A549 (cell line): ENCODE measurements around the gene ATP8B2. TPM values are rescaled to one million over a fixed set of nuclear protein-coding genes. Genes with fewer than 3 reads are reported as not detected.

Experiments
- ATAC-seq, 2 experiments: fragments of 200-7000 bp in 1 of 2; fragments of >200 bp in 1 of 2; cut with Nextera tagmentation in 1 of 2; cut with Tn5 transposase in 1 of 2; 3 replicates each; pipeline versions ENCODE4 v1.8.0 to v1.9.1; 2018 to 2020; ENCODE audit warnings: mild to moderate bottlenecking in 1 of 2, moderate library complexity in 1 of 2
- CTCF ChIA-PET: fragments of 300-600 bp; sonication (Branson Sonifier 250); formaldehyde crosslinking; extraction: SDS; loops from one replicate; lab custom pipeline; 2021; ENCODE audit warnings: antibody characterized with exemption, inconsistent platforms; lab: Yijun Ruan, JAX
- POLR2A ChIA-PET: fragments of 350-600 bp; formaldehyde crosslinking; extraction: SDS; loops from one replicate; lab custom pipeline; 2021; ENCODE audit warnings: antibody characterized with exemption, inconsistent platforms; lab: Yijun Ruan, JAX
- DNase-seq, 2 experiments: peaks; one replicate each; pipeline versions ENCODE4 v3.0.0 to v3.0.0-alpha.2; 2011 to 2016; ENCODE audit warnings: low read depth in 1 of 2, low spot score in 1 of 2
- FAIRE-seq: peaks from 2 replicates; lab custom pipeline; 2011; peaks lifted over from hg19 to GRCh38; lab: Jason Lieb, UNC
- H3K27ac ChIP-seq, 2 experiments: fragments of >200 bp; sonication (Bioruptor Twin); formaldehyde crosslinking; 3 replicates each; pipeline ENCODE4 v1.5.1; 2016 to 2017
- H3K4me1 ChIP-seq: fragments of >200 bp; sonication (Bioruptor Twin); formaldehyde crosslinking; 3 replicates; pipeline ENCODE4 v1.6.1; 2016
- H3K4me2 ChIP-seq: fragments of >200 bp; sonication (Bioruptor Twin); formaldehyde crosslinking; 3 replicates; pipeline ENCODE4 v1.6.1; 2016
- H3K4me3 ChIP-seq: fragments of >200 bp; sonication (Bioruptor Twin); formaldehyde crosslinking; 3 replicates; pipeline ENCODE4 v1.5.1; 2016
- H3K9me3 ChIP-seq: fragments of >200 bp; sonication (Bioruptor Twin); formaldehyde crosslinking; 3 replicates; pipeline ENCODE4 v1.6.1; 2016
- CBX2 ChIP-seq: fragments of 200-600 bp; sonication (generic); IDR thresholded peaks from 2 replicates; pipeline ENCODE4 v1.6.1; 2016; ENCODE audit warnings: low read depth, mild to moderate bottlenecking, borderline replicate concordance
- CHD4 ChIP-seq: fragments of 200-600 bp; sonication (generic); IDR thresholded peaks from 2 replicates; pipeline ENCODE4 v1.6.1; 2016; ENCODE audit warnings: antibody characterized with exemption, mild to moderate bottlenecking, borderline replicate concordance
- EHF ChIP-seq: fragments of 250-450 bp; sonication (Bioruptor Pico); IDR thresholded peaks from 2 replicates; pipeline ENCODE4 v1.5.0; 2020; ENCODE audit warnings: mild to moderate bottlenecking
- EP300 ChIP-seq, 2 experiments: fragments of >200 bp; sonication (Bioruptor Twin); formaldehyde crosslinking; IDR thresholded peaks; 2 replicates in 1 of 2; 3 replicates in 1 of 2; pipeline ENCODE4 v1.6.1; 2016 to 2017
- HOXB13 ChIP-seq: fragments of 250-450 bp; sonication (Bioruptor Pico); IDR thresholded peaks from 2 replicates; pipeline ENCODE4 v1.5.0; 2020; ENCODE audit warnings: low read depth, mild to moderate bottlenecking, moderate library complexity
- HOXB5 ChIP-seq: fragments of 250-450 bp; sonication (Bioruptor Pico); IDR thresholded peaks from 2 replicates; pipeline ENCODE4 v1.5.0; 2020; ENCODE audit warnings: mild to moderate bottlenecking, moderate library complexity
- KDM1A ChIP-seq: fragments of 200-600 bp; sonication (generic); IDR thresholded peaks from 2 replicates; pipeline ENCODE4 v1.6.1; 2016; ENCODE audit warnings: low read depth, mild to moderate bottlenecking
- KDM5A ChIP-seq: fragments of 200-600 bp; sonication (generic); IDR thresholded peaks from 2 replicates; pipeline ENCODE4 v1.6.1; 2016; ENCODE audit warnings: antibody characterized with exemption, mild to moderate bottlenecking
- MAFK ChIP-seq: fragments of 450-650 bp; IDR thresholded peaks from 2 replicates; pipeline ENCODE4 v1.6.1; 2014; ENCODE audit not compliant: partially characterized antibody
- PHF8 ChIP-seq: fragments of 200-600 bp; sonication (generic); IDR thresholded peaks from 2 replicates; pipeline ENCODE4 v1.6.1; 2016; ENCODE audit warnings: low read depth, mild to moderate bottlenecking, antibody characterized with exemption, moderate library complexity, borderline replicate concordance
- POLR2AphosphoS2 ChIP-seq: conservative IDR thresholded peaks from 2 replicates; pipeline ENCODE4 v1.6.1; 2012; ENCODE audit warnings: low read length, improper control_type of control experiment, inconsistent platforms
- RAD21 ChIP-seq, 2 experiments: fragments of >200 bp in 1 of 2; sonication (Bioruptor Twin) in 1 of 2; formaldehyde crosslinking in 1 of 2; IDR thresholded peaks in 1 of 2; conservative IDR thresholded peaks in 1 of 2; 2 replicates in 1 of 2; 3 replicates in 1 of 2; pipeline ENCODE4 v1.6.1; 2012 to 2018; ENCODE audit warnings: inconsistent platforms in 1 of 2
- RARB ChIP-seq: fragments of 250-450 bp; sonication (Bioruptor Pico); IDR thresholded peaks from 2 replicates; pipeline ENCODE4 v1.8.0; 2021; ENCODE audit warnings: mild to moderate bottlenecking, moderate library complexity
- RNF2 ChIP-seq: fragments of 200-600 bp; sonication (generic); IDR thresholded peaks from 2 replicates; pipeline ENCODE4 v1.6.1; 2016; ENCODE audit warnings: low read depth, mild to moderate bottlenecking, antibody characterized with exemption, moderate library complexity, borderline replicate concordance
- SMC3 ChIP-seq: fragments of >200 bp; sonication (Bioruptor Twin); formaldehyde crosslinking; IDR thresholded peaks from 3 replicates; pipeline ENCODE4 v1.6.1; 2018; ENCODE audit warnings: inconsistent platforms
- SREBF2 ChIP-seq: fragments of 450-650 bp; IDR thresholded peaks from 2 replicates; pipeline ENCODE4 v1.6.1; 2014; ENCODE audit warnings: mild to moderate bottlenecking, moderate library complexity
- TP53 ChIP-seq: fragments of 250-450 bp; sonication (Bioruptor Pico); IDR thresholded peaks from 2 replicates; pipeline ENCODE4 v1.5.0; 2021; ENCODE audit warnings: mild to moderate bottlenecking, moderate library complexity
- ZFP36 ChIP-seq: fragments of 450-650 bp; IDR thresholded peaks from 2 replicates; pipeline ENCODE4 v1.6.1; 2014; ENCODE audit warnings: borderline replicate concordance; ENCODE audit not compliant: partially characterized antibody
- ZNF302 ChIP-seq: fragments of 250-450 bp; sonication (Bioruptor Pico); IDR thresholded peaks from 2 replicates; pipeline ENCODE4 v1.9.0; 2021; ENCODE audit warnings: inconsistent platforms, mild to moderate bottlenecking, moderate library complexity
- WGBS: methylation state at CpG from one replicate; pipeline ENCODE4 v1.1.6; 2017; ENCODE audit errors: missing lambda C conversion rate; 5-methylcytosine and 5-hydroxymethylcytosine counted together
- polyA plus RNA-seq, 4 experiments: library from polyadenylated mRNA; depleted of rRNA in 3 of 4; stranded (reverse); fragments of >200 nt; fragmentation: RNase III in 1 of 4; extraction: RNeasy Plus Mini Kit Qiagen cat#74134 plus additional on column Dnase treatment in 1 of 4; gene quantifications; 2 replicates in 3 of 4; 3 replicates in 1 of 4; pipeline ENCODE4 v1.2.3, GENCODE V29; 2011 to 2017
- TF ChIP-seq, protein P1 (sequence below): fragments of 150-350 bp; IDR thresholded peaks from 2 replicates; pipeline ENCODE4 v1.6.1; 2014; ENCODE audit warnings: low read depth, mild to moderate bottlenecking, low read length
- TF ChIP-seq, protein P2 (sequence below): IDR thresholded peaks from 2 replicates; pipeline ENCODE4 v1.6.1; 2012
- TF ChIP-seq, protein P3 (sequence below): IDR thresholded peaks from 2 replicates; pipeline ENCODE4 v1.6.1; 2012
- TF ChIP-seq, protein P4 (sequence below): fragments of 250-450 bp; sonication (Bioruptor Pico); IDR thresholded peaks from 2 replicates; pipeline ENCODE4 v1.5.0; 2020; ENCODE audit warnings: low read depth, mild to moderate bottlenecking, moderate library complexity
- TF ChIP-seq, protein P5 (sequence below): fragments of >200 bp; sonication (Bioruptor Twin); formaldehyde crosslinking; IDR thresholded peaks from 3 replicates; pipeline ENCODE4 v1.6.1; 2016
- TF ChIP-seq, protein P6 (sequence below): fragments of 250-450 bp; sonication (Bioruptor Pico); IDR thresholded peaks from 2 replicates; pipeline ENCODE4 v1.5.0; 2021; ENCODE audit warnings: mild to moderate bottlenecking, moderate library complexity, borderline replicate concordance

Gene ATP8B2
- polyA plus RNA-seq, 2 of the 4 experiments (the other 2 are of a cell fraction) = 12.7 to 17.5 TPM

DNA sequence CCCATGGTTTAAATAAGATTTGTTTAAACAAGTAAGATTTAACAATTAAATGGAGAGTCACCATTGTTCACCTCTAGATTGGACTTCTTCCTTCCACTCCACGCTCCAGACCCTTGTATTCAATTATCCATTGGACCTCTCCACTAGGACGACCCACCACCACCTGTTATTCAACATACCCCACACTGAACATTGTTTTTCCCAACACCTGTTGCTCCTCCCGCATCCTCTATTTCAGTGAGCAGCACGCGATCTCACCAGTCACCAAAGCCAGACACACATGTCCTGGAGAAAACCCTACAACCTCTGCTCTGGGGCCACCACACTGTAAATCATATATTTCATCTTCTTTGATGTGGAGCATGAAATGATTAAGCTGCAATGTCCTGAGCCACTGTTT is 28.6 kb downstream of the ATP8B2 start:
- Histone ChIP-seq H3K4me2 (no peak overlapping the region), H3K4me1 (peaks cover 5% of the 10 kb centered on the region; the same call in 1 of the 3 replicates), H3K9me3 (no peaks in the 10 kb centered on the region), H3K4me3 (no peak overlapping the region), H3K27ac (no peak overlapping the region)
- 81% methylated on average over 5 of the region's 5 CpGs for WGBS
- DNase-seq = no peak
- ATAC-seq = no peak
- no peak for FAIRE-seq
- POLR2A ChIA-PET = no interaction called here
- TF ChIP-seq MAFK (no peak), CBX2 (no peak), POLR2AphosphoS2 (no peak), CHD4 (no peak), RNF2 (no peak), ZNF302 (CRISPR knock-in tag) (no peak), SREBF2 (no peak), ZFP36 (no peak), HOXB13 (CRISPR knock-in tag) (no peak), TP53 (no peak), PHF8 (no peak), KDM5A (no peak), EHF (CRISPR knock-in tag) (no peak), SMC3 (no peak), KDM1A (no peak), RAD21 (conservative IDR thresholded peaks at IDR 0.05 in 1 of 2, IDR thresholded peaks at IDR 0.05 in 1 of 2) (no peak)
- TF ChIP-seq, protein P1, sequence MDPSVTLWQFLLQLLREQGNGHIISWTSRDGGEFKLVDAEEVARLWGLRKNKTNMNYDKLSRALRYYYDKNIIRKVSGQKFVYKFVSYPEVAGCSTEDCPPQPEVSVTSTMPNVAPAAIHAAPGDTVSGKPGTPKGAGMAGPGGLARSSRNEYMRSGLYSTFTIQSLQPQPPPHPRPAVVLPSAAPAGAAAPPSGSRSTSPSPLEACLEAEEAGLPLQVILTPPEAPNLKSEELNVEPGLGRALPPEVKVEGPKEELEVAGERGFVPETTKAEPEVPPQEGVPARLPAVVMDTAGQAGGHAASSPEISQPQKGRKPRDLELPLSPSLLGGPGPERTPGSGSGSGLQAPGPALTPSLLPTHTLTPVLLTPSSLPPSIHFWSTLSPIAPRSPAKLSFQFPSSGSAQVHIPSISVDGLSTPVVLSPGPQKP = no peak
- TF ChIP-seq, protein P2, sequence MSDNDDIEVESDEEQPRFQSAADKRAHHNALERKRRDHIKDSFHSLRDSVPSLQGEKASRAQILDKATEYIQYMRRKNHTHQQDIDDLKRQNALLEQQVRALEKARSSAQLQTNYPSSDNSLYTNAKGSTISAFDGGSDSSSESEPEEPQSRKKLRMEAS = no peak
- TF ChIP-seq, protein P3, sequence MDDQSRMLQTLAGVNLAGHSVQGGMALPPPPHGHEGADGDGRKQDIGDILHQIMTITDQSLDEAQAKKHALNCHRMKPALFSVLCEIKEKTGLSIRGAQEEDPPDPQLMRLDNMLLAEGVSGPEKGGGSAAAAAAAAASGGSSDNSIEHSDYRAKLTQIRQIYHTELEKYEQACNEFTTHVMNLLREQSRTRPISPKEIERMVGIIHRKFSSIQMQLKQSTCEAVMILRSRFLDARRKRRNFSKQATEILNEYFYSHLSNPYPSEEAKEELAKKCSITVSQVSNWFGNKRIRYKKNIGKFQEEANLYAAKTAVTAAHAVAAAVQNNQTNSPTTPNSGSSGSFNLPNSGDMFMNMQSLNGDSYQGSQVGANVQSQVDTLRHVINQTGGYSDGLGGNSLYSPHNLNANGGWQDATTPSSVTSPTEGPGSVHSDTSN = no peak
- CTCF ChIA-PET = interaction anchor here (0.6 to 5.5 kb wide), 5 partner anchors 17 to 125 kb away, joined by 3 to 36 read pairs (median 3); no protein-coding TSS in a partner anchor

DNA sequence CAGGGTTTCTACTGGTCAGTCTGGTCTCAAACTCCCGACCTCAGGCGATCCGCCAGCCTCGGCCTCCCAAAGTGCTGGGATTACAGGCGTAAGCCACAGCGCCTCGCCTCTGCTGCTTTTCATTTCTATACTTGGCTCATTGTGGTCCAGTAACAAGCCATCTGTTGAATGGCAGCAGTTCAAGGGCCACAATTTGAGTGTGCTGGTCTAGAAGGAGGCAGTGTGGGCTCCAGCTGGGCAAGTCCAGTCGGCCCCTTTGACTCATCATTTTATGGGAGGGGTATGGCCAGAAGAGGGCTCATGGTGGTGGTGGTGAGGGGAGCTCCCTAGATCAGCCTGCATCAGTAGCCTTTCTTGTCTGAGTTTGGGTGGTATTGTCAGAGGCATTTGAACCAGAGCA is 33.2 kb downstream of the ATP8B2 start:
- CTCF ChIA-PET = interaction anchor here (3.5 kb wide), 1 partner anchor 23 kb away, joined by 14 read pairs; no protein-coding TSS in a partner anchor
- Histone ChIP-seq H3K4me1 (peaks cover 3% of the 10 kb centered on the region; the same call in 1 of the 3 replicates), H3K9me3 (no peaks in the 10 kb centered on the region), H3K4me2 (no peak overlapping the region), H3K27ac (no peak overlapping the region)
- DNase-seq (no peak), FAIRE-seq (no peak)
- POLR2A ChIA-PET = no interaction called here
- no peak for TF ChIP-seq KDM5A
- no peak for TF ChIP-seq HOXB13 (CRISPR knock-in tag)
- TF ChIP-seq RARB (CRISPR knock-in tag) = no peak
- TF ChIP-seq HOXB5 = no peak
- TF ChIP-seq, protein P4, sequence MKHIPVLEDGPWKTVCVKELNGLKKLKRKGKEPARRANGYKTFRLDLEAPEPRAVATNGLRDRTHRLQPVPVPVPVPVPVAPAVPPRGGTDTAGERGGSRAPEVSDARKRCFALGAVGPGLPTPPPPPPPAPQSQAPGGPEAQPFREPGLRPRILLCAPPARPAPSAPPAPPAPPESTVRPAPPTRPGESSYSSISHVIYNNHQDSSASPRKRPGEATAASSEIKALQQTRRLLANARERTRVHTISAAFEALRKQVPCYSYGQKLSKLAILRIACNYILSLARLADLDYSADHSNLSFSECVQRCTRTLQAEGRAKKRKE (CRISPR knock-in tag) = no peak
- TF ChIP-seq, protein P5, sequence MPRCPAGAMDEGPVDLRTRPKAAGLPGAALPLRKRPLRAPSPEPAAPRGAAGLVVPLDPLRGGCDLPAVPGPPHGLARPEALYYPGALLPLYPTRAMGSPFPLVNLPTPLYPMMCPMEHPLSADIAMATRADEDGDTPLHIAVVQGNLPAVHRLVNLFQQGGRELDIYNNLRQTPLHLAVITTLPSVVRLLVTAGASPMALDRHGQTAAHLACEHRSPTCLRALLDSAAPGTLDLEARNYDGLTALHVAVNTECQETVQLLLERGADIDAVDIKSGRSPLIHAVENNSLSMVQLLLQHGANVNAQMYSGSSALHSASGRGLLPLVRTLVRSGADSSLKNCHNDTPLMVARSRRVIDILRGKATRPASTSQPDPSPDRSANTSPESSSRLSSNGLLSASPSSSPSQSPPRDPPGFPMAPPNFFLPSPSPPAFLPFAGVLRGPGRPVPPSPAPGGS = no peak
- TF ChIP-seq, protein P6, sequence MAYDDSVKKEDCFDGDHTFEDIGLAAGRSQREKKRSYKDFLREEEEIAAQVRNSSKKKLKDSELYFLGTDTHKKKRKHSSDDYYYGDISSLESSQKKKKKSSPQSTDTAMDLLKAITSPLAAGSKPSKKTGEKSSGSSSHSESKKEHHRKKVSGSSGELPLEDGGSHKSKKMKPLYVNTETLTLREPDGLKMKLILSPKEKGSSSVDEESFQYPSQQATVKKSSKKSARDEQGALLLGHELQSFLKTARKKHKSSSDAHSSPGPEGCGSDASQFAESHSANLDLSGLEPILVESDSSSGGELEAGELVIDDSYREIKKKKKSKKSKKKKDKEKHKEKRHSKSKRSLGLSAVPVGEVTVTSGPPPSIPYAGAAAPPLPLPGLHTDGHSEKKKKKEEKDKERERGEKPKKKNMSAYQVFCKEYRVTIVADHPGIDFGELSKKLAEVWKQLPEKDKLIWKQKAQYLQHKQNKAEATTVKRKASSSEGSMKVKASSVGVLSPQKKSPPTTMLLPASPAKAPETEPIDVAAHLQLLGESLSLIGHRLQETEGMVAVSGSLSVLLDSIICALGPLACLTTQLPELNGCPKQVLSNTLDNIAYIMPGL (CRISPR knock-in tag) = no peak
- no peak for TF ChIP-seq EP300 (IDR thresholded peaks at IDR 0.05)
- TF ChIP-seq, all 56 proteins: peak for 0
- WGBS = 85% methylated on average over 8 of the region's 8 CpGs
- H3K4me3 ChIP-seq = no peak overlapping the region
- no peak for ATAC-seq
